Activated T-cell treated with anti-CD3 and anti-CD28 coated beads, Interleukin-2, amount 50 U/mL, for 48 hours (primary cell): ENCODE data around the gene SLC9C2.
"Not testable (repeated sequence)": the region's sequence is repeated elsewhere in the genome, so short reads cannot be mapped to it uniquely, and the experiment has no call there.

Experiments used
- DNase-seq, 2 experiments: peaks; one replicate each; pipeline ENCODE4 v3.0.0-alpha.2; 2020

SLC9C2 gene

DNA sequence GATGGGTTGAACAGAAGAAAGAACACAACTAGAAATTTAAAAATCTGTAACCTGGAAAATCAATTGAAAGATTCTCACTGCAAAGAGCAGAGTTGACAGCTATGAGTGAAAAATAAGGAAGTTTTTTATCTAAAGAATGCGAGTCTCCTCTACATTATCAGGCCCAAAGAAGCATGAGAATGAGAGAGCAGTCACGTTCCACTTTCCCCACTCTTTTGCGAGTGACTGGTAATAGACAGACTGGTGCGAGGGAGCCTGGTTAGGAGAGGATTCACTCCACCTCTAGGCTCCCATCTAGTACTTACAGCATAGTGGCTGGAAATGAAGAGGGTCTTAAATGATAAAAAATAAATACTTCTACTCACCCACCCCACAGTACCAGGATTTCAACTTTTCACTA is 73.8 kb downstream of the SLC9C2 start:
- DNase-seq, result no peak

DNA sequence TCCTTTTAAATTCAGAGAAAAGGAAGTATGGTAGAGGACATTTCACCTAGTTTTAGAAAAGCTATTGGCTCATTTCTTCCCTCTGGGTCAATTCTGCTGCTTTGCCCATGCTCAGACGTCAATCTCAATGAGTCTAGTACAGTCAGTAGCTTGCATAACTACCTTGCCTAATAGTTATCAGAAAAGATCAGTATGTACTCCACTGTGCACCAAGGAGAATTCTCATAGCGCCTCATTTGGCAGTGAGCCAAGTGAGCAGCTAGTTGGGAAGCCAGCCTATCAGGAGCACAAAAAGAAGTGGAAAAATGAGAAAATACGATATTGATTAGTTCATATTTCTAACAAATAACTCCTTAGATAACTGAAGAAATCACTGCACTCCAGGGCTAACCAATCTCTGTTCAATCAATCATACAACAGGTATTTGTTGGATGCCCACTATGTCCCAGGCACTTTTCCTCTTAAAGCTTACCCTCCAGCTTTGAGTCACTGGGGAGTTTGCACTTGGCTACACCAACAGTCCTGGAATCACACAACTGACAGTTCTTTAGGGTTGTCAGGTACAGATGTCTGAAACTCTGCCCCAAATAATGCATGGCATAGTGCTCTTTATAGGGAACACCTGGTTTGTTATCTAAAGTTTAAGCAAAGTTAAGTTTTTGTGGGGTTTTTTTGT is 75.6 kb downstream of the SLC9C2 start:
- DNase-seq, result no peak

DNA sequence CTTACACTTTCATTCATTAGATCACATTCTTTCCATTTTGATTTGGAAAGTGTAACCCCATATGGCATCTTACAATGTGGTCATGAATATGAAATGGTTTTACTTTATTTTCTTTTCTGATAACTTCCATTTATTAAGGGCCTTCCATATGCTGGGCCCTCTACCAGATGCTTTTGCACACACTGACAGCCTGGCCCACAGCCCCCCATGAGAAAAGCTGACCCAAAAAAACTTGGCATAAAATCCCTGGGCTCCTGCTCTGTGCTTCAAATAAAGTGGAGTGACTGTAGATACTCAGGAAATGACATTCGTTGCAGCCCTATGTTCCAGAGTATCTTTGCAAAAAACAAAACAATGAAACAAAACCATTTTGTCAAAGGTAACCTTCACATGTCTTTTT is 76.9 kb downstream of the SLC9C2 start:
- DNase-seq, result no peak

DNA sequence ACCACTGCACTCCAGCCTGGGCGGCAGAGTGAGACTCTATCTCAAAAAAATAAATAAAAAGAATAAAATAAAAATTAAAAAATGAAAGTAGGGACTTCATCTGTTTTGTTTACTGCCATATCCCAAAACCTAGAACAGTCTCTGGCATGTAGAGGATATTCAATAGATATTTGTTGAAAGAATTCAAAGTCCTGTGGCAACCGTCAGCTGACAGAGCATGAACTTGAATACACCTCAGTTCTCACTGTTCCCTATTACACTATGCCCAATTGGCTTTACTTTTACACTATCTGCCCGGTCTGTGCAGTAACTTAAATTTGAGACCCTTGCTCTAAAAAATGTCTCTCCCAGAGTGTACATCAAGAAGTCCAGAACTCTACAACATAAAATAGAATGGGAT is 79.5 kb downstream of the SLC9C2 start:
- DNase-seq, result no peak

DNA sequence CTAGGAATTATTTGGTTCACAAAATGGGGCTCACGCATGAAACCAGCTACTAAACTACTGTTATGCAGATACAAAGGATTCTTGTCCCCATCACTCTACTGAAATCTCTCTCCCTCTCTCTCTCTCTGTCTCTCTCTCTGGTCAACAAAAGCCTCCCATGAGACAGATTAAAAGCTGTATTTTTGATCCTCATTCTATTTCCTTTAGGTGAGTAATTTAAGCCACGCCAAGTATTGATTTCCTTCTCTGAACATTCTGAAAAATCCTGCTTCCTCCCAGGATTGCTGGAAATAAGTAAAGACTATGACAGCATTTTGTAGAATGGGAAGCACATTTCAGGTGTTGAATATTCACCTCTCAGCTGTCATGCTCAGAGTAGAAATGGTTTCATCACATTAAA is 82.1 kb downstream of the SLC9C2 start:
- DNase-seq, result no peak

DNA sequence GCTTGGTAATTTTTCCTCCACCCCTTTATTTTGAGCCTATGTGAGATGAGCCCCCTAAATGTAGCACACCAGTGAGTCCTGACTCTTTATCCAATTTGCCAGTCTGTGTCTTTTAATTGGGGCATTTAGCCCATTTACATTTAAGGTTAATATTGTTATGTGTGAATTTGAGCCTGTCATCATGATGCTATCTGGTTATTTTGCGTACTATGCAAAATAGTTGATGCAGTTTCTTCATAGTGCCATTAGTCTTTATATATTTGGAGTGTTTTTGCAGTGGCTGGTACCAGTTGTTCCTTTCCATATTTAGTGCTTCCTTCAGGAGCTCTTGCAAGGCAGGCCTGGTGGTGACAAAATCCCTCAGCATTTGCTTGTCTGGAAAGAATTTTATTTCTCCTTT is 88.4 kb downstream of the SLC9C2 start:
- DNase-seq, result not testable (repeated sequence)

DNA sequence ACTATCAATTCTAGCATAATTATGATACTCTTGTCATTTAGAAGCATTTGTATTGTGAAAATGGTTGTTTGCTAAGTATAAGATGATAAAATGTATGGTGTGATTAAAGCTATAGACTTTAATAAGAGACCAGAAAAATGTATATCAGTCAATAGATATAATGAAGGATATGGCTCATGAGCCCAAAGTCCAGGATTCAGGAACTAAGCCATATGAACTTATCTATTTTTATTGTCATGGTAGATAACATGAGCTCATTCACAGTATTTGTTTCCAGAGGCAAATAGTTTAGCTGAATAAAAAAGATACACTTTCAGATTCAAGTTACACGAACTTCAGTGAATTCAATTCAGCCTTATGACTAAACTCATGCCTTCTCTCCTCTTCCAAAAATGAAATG is 93.1 kb downstream of the SLC9C2 start:
- no peak for DNase-seq

DNA sequence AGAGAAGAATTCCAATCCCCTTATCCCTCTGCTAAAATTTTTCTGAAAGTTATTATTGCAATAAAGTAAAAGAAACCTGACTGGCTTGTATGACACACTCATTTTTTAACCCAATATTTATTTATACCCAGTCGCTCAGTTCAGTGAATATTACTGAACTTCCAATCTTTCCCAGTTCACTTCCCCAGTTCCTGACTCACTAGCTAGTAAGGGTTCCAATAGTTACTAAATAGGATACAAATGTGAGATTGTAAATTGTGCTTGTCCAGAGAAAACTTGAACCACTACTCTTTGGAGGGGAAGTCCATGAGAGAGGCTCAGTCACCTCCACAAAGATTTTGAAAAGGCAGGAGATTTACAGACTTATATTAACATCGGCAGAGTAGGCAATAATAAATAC is 94.3 kb downstream of the SLC9C2 start:
- DNase-seq, result no peak

DNA sequence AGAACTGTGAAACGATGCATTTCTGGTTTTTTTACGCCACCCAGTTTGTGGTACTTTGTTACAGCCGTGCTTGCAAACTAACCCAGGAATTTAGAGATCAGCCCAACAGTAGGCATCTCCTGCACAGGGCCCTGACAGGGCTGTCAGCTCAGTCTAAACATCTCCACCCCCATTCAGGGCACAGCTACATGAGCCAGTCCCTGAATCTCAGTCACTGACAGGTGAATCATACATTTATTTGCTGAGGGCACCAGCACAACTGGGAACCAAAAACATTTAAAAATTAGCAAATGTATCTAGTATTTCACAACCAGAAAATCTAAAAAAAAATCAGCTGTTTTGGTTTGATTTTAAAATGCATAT is 95.0 kb downstream of the SLC9C2 start:
- DNase-seq, result no peak

DNA sequence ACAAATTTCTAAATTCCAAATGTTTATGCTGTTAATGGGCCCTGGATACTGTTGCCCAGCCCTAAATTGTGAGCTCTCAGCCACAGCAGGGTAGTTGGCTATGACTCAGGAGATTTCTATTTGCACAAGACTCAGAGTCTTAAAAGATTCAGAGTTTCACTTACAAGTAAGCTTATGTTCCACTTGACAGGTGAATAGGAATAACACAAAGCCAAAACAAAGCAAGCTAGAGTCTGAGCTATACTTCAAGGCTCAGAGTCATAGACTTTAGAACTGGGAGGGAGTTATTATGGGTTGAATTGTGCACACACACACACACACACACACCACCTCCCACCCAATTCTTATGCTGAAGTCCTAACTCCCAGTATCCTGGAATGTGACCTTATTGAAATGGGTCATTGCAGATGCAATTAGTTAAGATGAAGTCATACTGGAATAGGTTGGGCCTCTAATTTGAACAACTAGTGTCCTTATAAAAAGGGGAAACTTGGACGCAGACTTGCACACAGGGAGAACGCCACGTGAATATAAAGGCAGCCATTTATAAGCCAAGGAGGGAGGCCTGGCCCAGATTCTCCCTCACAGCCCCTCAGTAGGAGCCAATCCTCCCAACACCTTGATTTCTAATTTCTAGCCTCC is 95.5 kb downstream of the SLC9C2 start:
- DNase-seq, result no peak

DNA sequence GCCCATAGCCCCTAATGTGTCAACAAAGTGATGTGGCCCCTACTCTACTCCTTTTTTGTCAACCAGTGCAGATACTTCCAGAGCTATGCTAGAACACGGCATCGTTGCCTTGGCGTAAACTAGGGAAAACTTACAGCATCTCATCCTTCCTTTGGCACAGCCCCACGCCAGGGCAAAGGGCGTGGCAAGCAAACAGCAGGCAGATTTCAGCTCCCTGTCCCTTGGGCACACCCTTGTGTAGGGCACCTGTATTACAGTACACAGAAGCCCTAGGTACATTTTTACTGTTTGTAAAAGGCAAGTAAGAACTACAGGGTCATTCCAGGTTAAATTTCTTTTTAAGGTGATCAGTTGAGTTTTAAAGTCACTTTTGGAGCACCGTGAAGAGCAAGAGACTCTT is 96.4 kb downstream of the SLC9C2 start:
- no peak for DNase-seq

DNA sequence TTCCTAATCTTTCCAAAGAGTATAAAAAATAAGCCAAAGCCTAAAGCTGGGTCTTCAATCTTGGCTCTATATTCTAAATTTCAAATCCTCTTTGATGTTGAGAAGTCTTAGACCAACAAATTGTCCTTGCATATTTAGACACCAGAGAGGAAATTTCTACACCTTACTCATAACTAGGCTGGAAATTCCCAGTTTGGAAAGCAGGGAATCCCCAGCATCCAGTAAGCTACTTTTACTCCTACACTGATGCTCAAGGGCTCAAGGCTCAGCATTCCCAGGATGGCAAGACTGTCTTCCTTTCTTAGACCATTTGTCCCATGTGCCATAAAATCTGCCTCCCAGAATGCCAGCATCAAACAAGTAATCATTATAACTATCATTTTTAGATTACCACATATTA is 97.5 kb downstream of the SLC9C2 start:
- no peak for DNase-seq

DNA sequence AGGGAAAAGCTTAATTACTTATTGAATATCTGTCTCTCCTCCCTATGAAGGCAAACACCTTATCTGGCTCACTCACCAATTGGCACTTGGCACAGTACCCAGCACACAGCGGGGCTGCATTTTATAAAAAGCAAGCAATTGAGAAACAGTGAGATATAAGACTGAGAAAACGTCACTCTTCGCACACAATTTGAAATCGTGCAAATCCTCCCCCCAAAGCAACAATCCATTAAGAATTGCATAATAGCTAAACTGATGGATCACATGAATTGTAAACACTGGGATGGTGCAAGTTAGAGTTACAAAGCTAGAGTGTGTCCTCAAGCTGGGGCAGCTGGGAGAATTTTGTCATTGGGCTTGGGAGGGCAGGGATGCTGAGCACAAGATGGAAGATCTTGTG is 98.6 kb downstream of the SLC9C2 start:
- no peak for DNase-seq

DNA sequence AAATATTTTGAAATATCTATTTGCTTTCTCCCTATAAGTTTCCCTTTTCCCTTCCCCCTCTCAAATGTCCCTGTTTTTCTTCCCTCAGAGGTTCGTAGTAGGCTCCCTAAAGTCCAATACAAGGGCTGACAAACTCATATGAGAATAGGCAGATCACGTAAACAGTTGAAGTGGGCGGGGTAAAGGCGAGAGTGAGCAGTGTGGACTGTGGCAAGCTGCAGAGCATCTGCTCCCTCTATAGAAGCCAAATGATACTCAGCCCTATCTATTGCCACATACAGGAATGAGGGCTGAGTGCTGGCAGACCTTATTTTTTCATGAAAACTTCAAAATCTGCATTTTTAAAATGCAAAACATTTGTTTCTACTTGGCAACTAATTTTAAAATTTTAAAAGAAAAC is 99.5 kb downstream of the SLC9C2 start:
- DNase-seq, result no peak

DNA sequence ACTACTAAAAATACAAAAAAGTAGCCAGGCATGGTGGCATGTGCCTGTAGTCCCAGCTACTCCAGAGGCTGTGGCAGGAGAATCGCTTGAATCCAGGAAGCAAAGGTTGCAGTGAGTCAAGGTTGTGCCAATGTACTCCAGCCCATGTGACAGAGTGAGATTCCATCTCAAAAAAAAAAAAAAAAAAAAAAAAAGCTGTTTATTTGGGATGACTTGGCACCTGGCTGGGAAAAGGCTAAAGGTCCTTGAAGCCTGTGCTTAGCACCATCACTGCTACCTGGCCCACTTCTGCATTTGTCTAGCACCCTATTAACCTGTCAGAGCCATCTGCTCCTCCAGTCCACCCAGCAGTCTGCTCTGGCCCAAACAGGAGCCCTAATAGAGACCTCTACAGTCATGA is 100.8 kb downstream of the SLC9C2 start:
- DNase-seq, result no peak

DNA sequence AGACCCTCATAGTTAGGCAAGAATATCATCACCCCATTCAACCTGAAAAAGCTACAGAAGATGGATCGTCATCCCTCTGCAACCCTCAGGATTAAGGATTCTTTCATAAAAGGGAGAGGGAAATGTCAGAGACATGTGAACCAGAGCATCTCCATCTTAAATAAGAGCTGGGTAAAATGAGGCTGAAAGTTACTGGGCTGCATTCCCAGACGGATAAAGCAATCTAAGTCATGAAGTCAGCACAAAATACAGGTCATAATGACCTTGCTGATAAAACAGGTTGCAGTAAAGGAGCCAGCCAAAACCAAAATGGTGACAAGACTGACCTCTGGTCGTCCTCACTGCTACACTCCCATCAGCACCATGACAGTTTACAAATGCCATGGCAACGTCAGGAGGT is 103.1 kb downstream of the SLC9C2 start:
- DNase-seq, result no peak

DNA sequence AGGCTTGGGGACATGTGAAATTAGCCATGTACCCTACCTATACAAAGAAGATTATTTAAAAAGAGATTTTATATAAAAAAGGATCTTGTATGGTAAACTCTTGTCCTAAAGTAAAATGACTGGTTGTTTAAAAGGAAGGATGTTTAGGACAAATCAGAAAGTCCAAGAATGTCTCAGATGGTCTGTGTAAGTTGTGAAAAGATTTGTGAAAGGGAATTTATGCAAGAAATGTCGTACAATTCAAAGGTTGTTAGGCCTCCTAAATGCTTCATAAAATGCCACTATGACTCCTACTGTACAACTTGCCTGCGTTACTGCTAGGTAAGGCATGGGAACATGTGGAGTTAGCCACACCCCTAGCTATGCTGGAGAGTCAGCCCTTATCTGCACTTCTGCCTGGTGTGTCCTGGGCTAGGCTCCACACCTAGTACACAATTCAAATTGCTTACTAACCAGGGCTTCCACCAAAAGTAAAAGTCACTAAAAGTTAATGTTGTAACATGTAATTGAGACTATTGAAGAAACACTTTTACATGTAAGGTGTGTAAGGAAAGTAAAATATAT is 106.0 kb downstream of the SLC9C2 start:
- no peak for DNase-seq

DNA sequence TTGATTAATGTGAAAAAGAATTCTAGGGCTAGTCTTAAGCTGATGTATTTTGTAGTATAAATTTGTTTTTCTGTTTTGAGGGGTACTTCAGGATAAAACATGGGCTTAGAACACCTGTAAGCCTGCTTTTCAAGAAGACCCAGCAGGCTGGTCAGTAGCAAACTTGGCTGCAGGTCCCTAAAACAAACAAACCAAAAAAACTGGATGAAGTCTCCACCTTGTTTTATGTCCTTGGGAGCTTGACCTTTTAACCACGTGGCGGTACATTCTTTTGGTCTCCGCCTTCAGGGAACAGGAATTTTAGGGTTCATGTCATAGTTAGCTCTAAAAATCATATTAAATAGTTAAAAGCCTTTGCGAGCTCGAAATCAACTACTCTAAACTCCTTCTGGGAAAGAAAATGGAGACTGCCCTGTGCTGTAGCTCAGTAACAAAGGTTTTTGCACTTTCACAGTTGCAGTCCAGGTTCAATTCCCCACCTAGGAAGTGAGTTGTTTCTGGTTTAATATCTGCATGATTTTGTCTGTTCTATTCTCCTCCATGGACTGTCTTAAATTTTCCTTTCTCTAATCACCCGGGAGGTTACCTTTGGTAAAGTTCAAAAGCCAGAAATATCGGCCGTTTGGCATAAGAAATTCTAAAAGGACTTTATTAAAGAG is 107.1 kb downstream of the SLC9C2 start:
- no peak for DNase-seq

DNA sequence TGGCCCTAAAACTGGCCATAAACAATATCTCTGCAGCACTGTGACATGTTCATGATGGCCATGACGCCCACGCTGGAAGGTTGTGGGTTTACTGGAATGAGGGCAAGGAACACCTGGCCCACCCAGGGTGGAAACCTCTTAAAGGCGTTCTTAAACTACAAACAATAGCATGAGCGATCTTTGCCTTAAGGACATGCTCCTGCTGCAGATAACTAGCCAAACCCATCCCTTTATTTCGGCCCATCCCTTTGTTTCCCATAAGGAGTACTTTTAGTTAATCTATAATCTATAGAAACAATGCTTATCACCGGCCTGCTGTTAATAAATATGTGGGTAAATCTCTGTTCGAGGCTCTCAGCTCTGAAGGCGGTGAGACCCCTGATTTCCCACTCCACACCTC is 109.7 kb downstream of the SLC9C2 start:
- not testable (repeated sequence) for DNase-seq

DNA sequence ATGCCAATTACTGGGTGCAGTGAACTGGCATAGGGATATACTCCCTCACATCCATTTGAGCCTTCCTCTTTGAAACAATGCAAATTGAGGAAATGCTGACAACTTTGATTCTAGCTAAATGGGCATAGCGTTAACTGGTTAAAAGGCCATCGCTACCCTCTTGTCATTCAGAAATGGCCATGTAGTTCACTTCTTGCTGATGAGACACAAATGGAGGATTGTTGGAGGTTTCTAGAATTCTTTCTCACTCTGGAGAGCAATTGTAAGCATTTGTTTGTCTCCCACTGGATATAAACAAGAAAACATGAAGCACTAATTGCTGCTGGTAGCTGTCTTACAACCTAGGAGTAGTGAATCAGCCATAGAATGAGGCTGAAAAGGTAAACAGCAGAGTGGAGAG is 111.4 kb downstream of the SLC9C2 start:
- DNase-seq, result no peak

DNA sequence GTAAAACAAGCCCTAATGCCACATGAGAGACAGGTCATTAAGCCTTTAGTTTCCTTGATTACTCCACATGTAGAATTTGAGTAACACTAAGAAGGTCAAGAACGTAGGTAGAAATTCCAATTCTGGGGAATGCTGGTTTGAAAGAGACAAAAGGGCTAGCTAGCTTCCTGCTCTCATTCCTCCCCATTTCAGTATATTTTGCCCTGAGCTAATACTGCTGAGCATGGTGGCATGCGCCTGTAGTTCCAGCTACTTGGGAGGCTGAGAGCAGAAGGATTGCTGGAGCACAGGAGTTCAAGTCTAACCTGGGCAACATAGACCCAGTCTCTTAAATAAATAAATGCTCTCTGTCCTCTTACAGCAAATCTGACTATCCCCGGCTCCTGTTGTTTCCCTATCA is 112.9 kb downstream of the SLC9C2 start:
- DNase-seq, result no peak

DNA sequence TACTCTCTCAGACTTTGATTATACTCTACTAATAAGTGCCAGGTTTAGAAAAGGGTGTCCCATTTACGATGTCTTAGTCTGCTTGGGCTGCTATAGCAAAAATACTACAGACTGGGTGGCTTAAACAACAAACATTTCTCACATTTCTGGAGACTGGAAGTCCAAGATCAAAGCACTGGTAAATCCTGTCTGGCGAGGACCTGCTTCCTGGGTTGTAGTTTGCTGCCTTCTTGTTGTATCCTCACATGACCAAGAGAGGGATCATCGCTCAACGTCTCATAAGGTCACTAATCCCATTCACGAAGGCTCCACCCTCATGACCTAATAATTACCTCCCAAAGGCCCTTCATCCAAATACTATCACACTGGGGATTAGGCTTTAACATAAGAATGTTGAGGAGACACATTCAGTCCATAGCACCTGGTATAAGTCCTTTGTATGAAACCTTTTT is 113.7 kb downstream of the SLC9C2 start:
- DNase-seq, result no peak

DNA sequence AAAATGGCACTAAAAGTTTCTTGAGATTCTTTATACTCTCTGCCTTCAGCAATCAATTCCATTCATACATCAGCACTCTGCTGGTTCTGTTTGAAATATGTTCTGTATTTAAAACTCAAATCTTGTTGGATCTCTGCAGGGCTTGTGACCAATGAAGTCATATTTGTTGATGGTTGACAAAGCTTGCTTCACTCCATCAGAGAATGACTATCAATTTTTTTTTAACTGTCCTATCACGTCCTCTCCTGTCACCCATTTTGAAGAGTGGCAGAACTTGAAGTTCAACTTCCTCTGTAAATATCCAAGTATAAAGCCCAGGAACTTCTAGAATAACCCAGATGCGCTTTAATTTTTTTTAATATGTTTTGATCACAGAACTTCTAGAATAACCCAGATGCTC is 114.9 kb downstream of the SLC9C2 start:
- no peak for DNase-seq

DNA sequence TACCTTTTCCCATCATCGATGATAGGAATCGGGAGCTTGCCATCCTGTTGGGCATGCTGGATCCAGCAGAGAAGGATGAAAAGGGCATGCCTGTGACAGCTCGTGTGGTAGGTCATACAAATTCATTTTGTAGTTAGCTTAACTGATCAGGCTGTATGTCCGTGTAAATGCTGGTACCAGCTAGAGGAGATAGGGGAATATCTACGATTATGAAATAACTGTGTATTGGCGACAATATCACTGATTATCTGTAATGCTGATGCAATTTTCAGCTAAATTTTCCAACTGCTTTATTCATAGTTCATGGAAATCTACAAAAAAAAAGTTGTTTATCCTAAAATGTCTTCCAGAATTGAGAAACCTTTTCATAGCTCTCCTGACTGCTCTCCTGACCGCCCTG is 117.5 kb downstream of the SLC9C2 start:
- no peak for DNase-seq
